WTC11 (cell line): Measurements from ENCODE around the gene GCK. TPM values are rescaled to one million over a fixed set of nuclear protein-coding genes. Genes with fewer than 3 reads are reported as not detected.
A peak's percentile ranks its signal among the peaks of the same experiment; 100 is the strongest.

Experiments used
- ATAC-seq: fragments of 200-7000 bp; cut with Tn5 transposase; 2 replicates; pipeline ENCODE4 v1.10.0; 2021; ENCODE audit warnings: mild to moderate bottlenecking, moderate library complexity
- CTCF ChIA-PET: fragments of 300-600 bp; sonication (Branson Sonifier 250); formaldehyde crosslinking; loops from one replicate; lab custom pipeline; 2021; ENCODE audit warnings: antibody characterized with exemption; lab: Charles Lee
- POLR2A ChIA-PET: fragments of 350-600 bp; sonication (Branson Sonifier 250); formaldehyde crosslinking; loops from one replicate; lab custom pipeline; 2021; ENCODE audit warnings: antibody characterized with exemption; lab: Charles Lee
- DNase-seq: peaks from one replicate; pipeline ENCODE4 v3.0.0; 2021; ENCODE audit warnings: low spot score
- H3K27ac Mint-ChIP-seq: 2 replicates; pipeline ENCODE4 v1.8.0; 2021; ENCODE audit warnings: mixed read lengths
- H3K27me3 Mint-ChIP-seq: 2 replicates; pipeline ENCODE4 v1.8.0; 2021; ENCODE audit warnings: low read depth, mild to moderate bottlenecking, moderate library complexity, mixed read lengths
- H3K36me3 Mint-ChIP-seq: 2 replicates; pipeline ENCODE4 v1.8.0; 2021; ENCODE audit warnings: mixed read lengths
- H3K4me1 Mint-ChIP-seq: 2 replicates; pipeline ENCODE4 v1.8.0; 2022; ENCODE audit warnings: mixed read lengths
- H3K4me3 Mint-ChIP-seq: 2 replicates; pipeline ENCODE4 v1.8.0; 2021; ENCODE audit warnings: mild to moderate bottlenecking, moderate library complexity, mixed read lengths
- H3K9me3 Mint-ChIP-seq: 2 replicates; pipeline ENCODE4 v1.8.0; 2021; ENCODE audit warnings: mixed read lengths
- ATF1 ChIP-seq: sonication (generic); formaldehyde crosslinking; IDR thresholded peaks from 2 replicates; pipeline ENCODE4 v1.8.1; 2023; ENCODE audit warnings: mild to moderate bottlenecking, moderate library complexity, missing genetic modification reagents
- ATF6 ChIP-seq: sonication (generic); formaldehyde crosslinking; IDR thresholded peaks from 2 replicates; pipeline ENCODE4 v1.8.1; 2023; ENCODE audit warnings: mild to moderate bottlenecking, missing genetic modification reagents
- E2F1 ChIP-seq: sonication (generic); formaldehyde crosslinking; IDR thresholded peaks from 2 replicates; pipeline ENCODE4 v1.8.0; 2022; ENCODE audit warnings: mild to moderate bottlenecking, missing genetic modification reagents
- E2F4 ChIP-seq: sonication (generic); formaldehyde crosslinking; IDR thresholded peaks from 2 replicates; pipeline ENCODE4 v1.8.1; 2022; ENCODE audit warnings: low read depth, mild to moderate bottlenecking, moderate library complexity, missing genetic modification reagents, borderline replicate concordance
- EMX1 ChIP-seq: fragments of 250-450 bp; sonication (Bioruptor Pico); IDR thresholded peaks from 2 replicates; pipeline ENCODE4 v1.8.0; 2021; ENCODE audit warnings: mild to moderate bottlenecking
- ETV6 ChIP-seq: sonication (generic); formaldehyde crosslinking; IDR thresholded peaks from 2 replicates; pipeline ENCODE4 v1.8.1; 2022; ENCODE audit warnings: mild to moderate bottlenecking, missing genetic modification reagents
- FOXJ3 ChIP-seq: sonication (generic); formaldehyde crosslinking; IDR thresholded peaks from 2 replicates; pipeline ENCODE4 v1.9.0; 2021; ENCODE audit warnings: missing genetic modification reagents, mild to moderate bottlenecking, borderline replicate concordance
- GABPB1 ChIP-seq: sonication (generic); formaldehyde crosslinking; IDR thresholded peaks from 2 replicates; pipeline ENCODE4 v1.8.1; 2023; ENCODE audit warnings: mild to moderate bottlenecking, missing genetic modification reagents
- GRHL2 ChIP-seq: fragments of 250-450 bp; sonication (Bioruptor Pico); IDR thresholded peaks from 2 replicates; pipeline ENCODE4 v1.8.0; 2022; ENCODE audit warnings: mild to moderate bottlenecking, moderate library complexity; ENCODE audit not compliant: insufficient replicate concordance, severe bottlenecking
- GTF2I ChIP-seq: fragments of 250-450 bp; sonication (Bioruptor Pico); conservative IDR thresholded peaks from 2 replicates; pipeline ENCODE4 v1.4.0; 2021; ENCODE audit warnings: mild to moderate bottlenecking
- HMGA2 ChIP-seq: fragments of 250-450 bp; sonication (Bioruptor Pico); IDR thresholded peaks from 2 replicates; pipeline ENCODE4 v1.4.0; 2021; ENCODE audit warnings: mild to moderate bottlenecking, moderate library complexity
- IRF2 ChIP-seq: sonication (generic); formaldehyde crosslinking; IDR thresholded peaks from 2 replicates; pipeline ENCODE4 v1.8.0; 2022; ENCODE audit warnings: low read depth, missing genetic modification reagents, borderline replicate concordance
- JAZF1 ChIP-seq: fragments of 250-450 bp; sonication (Bioruptor Pico); IDR thresholded peaks from 2 replicates; pipeline ENCODE4 v1.9.0; 2021; ENCODE audit warnings: moderate library complexity, mild to moderate bottlenecking, inconsistent platforms
- NFYB ChIP-seq: sonication (generic); formaldehyde crosslinking; conservative IDR thresholded peaks from 2 replicates; pipeline ENCODE4 v1.8.0; 2022; ENCODE audit warnings: low read depth, missing genetic modification reagents
- NR1H2 ChIP-seq: sonication (generic); formaldehyde crosslinking; IDR thresholded peaks from 2 replicates; pipeline ENCODE4 v1.9.0; 2021; ENCODE audit warnings: mild to moderate bottlenecking, moderate library complexity, missing genetic modification reagents
- SMAD4 ChIP-seq: sonication (generic); formaldehyde crosslinking; IDR thresholded peaks from 2 replicates; pipeline ENCODE4 v1.8.0; 2022; ENCODE audit warnings: mild to moderate bottlenecking, missing genetic modification reagents
- TCF7 ChIP-seq: sonication (generic); formaldehyde crosslinking; IDR thresholded peaks from 2 replicates; pipeline ENCODE4 v1.8.0; 2022; ENCODE audit warnings: mild to moderate bottlenecking, low read depth, missing genetic modification reagents, moderate library complexity
- ZNF138 ChIP-seq: sonication (generic); formaldehyde crosslinking; conservative IDR thresholded peaks from 2 replicates; pipeline ENCODE4 v1.8.1; 2022; ENCODE audit warnings: mild to moderate bottlenecking, moderate library complexity, missing genetic modification reagents
- ZNF219 ChIP-seq: sonication (generic); formaldehyde crosslinking; IDR thresholded peaks from 2 replicates; pipeline ENCODE4 v1.8.0; 2023; ENCODE audit warnings: missing genetic modification reagents, mild to moderate bottlenecking, borderline replicate concordance
- ZNF671 ChIP-seq: fragments of 250-450 bp; sonication (Bioruptor Pico); IDR thresholded peaks from 2 replicates; pipeline ENCODE4 v1.8.0; 2021; ENCODE audit warnings: mild to moderate bottlenecking
- total RNA-seq: library from RNA; stranded (reverse); gene quantifications from 3 replicates; pipeline ENCODE4 v1.2.3, GENCODE V29; 2021
- TF ChIP-seq, protein P1 (sequence below): fragments of 250-450 bp; sonication (Bioruptor Pico); IDR thresholded peaks from 2 replicates; pipeline ENCODE4 v1.9.0; 2021; ENCODE audit warnings: mild to moderate bottlenecking
- TF ChIP-seq, protein P2 (sequence below): sonication (generic); formaldehyde crosslinking; IDR thresholded peaks from 2 replicates; pipeline ENCODE4 v1.8.0; 2022; ENCODE audit warnings: mild to moderate bottlenecking, missing genetic modification reagents
- TF ChIP-seq, protein P3 (sequence below): sonication (generic); formaldehyde crosslinking; IDR thresholded peaks from 2 replicates; pipeline ENCODE4 v1.8.0; 2023; ENCODE audit warnings: mild to moderate bottlenecking, missing genetic modification reagents

Gene GCK
- total RNA-seq, 1 experiment from 2014 or later = 3.3 TPM

DNA sequence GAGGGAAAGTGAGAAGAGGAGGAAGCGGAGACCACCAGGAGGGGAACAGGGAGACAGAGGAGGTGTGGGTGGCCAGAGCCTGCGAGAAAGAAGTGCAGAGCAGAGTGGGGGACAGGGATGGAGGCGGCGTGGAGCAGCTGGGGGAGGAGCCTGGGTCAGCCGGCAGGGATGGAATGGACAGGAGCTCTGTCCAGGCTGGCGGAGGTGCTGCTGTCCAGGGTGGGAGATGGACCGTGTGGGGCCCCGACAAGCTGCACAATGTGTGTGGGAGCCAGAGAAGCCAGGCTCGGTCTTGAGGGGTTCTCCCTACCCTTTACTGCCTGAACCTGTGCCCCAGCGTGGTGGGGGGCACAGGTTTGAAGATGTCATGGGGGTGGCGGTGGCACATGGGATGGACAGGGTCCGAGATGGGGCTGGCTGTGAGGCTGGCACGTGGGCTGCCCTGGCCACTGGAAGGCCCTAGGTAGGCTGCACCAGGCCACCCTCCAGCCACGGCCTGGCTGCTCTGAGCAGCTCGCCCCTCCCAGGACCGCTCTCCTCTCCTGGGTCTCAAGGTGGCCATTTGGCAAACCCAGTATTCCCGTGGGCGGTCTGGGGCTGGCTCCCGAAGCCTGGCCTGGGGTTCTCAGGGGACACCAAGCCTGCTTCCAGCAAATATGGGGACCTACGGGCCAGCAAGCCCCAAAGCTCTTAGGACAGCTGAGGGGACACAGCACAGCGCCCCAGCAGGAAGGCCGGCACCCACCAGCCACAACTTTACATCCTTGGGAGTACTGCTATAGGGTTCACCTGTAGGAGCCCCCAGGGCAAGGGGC lies 43.9 kb upstream of the GCK start:
- H3K9me3 Mint-ChIP-seq = no peaks in the 10 kb centered on the region
- H3K27ac Mint-ChIP-seq = peak overlapping the region; percentile 21; the same call in 1 of the 2 replicates
- no peaks in the 10 kb centered on the region for H3K27me3 Mint-ChIP-seq
- TF ChIP-seq GTF2I (CRISPR knock-in tag) = no peak
- no peak for TF ChIP-seq SMAD4 (CRISPR knock-in tag)
- TF ChIP-seq ZNF219 = no peak
- TF ChIP-seq JAZF1 = no peak
- TF ChIP-seq, protein P1, sequence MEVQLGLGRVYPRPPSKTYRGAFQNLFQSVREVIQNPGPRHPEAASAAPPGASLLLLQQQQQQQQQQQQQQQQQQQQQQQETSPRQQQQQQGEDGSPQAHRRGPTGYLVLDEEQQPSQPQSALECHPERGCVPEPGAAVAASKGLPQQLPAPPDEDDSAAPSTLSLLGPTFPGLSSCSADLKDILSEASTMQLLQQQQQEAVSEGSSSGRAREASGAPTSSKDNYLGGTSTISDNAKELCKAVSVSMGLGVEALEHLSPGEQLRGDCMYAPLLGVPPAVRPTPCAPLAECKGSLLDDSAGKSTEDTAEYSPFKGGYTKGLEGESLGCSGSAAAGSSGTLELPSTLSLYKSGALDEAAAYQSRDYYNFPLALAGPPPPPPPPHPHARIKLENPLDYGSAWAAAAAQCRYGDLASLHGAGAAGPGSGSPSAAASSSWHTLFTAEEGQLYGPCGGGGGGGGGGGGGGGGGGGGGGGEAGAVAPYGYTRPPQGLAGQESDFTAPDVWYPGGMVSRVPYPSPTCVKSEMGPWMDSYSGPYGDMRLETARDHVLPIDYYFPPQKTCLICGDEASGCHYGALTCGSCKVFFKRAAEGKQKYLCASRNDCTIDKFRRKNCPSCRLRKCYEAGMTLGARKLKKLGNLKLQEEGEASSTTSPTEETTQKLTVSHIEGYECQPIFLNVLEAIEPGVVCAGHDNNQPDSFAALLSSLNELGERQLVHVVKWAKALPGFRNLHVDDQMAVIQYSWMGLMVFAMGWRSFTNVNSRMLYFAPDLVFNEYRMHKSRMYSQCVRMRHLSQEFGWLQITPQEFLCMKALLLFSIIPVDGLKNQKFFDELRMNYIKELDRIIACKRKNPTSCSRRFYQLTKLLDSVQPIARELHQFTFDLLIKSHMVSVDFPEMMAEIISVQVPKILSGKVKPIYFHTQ (CRISPR knock-in tag) = no peak
- TF ChIP-seq ATF6 (CRISPR knock-in tag) = no peak
- TF ChIP-seq GRHL2 (CRISPR knock-in tag) = no peak
- TF ChIP-seq, protein P2, sequence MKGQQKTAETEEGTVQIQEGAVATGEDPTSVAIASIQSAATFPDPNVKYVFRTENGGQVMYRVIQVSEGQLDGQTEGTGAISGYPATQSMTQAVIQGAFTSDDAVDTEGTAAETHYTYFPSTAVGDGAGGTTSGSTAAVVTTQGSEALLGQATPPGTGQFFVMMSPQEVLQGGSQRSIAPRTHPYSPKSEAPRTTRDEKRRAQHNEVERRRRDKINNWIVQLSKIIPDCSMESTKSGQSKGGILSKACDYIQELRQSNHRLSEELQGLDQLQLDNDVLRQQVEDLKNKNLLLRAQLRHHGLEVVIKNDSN (CRISPR knock-in tag) = no peak
- TF ChIP-seq ETV6 (CRISPR knock-in tag) = no peak
- TF ChIP-seq EMX1 (CRISPR knock-in tag) = no peak
- TF ChIP-seq GABPB1 (CRISPR knock-in tag) = no peak
- no peak for TF ChIP-seq ZNF138 (CRISPR knock-in tag)
- TF ChIP-seq ZNF671 = no peak
- no peak for TF ChIP-seq E2F4 (CRISPR knock-in tag)
- TF ChIP-seq HMGA2 (CRISPR knock-in tag) = no peak
- TF ChIP-seq FOXJ3 = no peak
- TF ChIP-seq, all 79 proteins: peak for 0
- Mint-ChIP-seq H3K4me3 (no peak overlapping the region), H3K4me1 (no peaks in the 10 kb centered on the region), H3K36me3 (no peaks in the 10 kb centered on the region)
- no peak for ATAC-seq
- ChIA-PET CTCF (interaction anchor here (0.5 to 1.5 kb wide), 4 partner anchors 8 to 19 kb away, joined by 3 to 6 read pairs (median 4); no protein-coding TSS in a partner anchor), POLR2A (no interaction called here)
- no peak for DNase-seq

GRCh38 chr7:44232396-44232795 lies 43.2 kb upstream of the GCK start:
- POLR2A ChIA-PET = no interaction called here
- Mint-ChIP-seq H3K36me3 (no peaks in the 10 kb centered on the region), H3K9me3 (no peaks in the 10 kb centered on the region), H3K27me3 (no peaks in the 10 kb centered on the region), H3K27ac (peak overlapping the region; percentile 21; the same call in 1 of the 2 replicates), H3K4me1 (no peaks in the 10 kb centered on the region), H3K4me3 (no peak overlapping the region)
- CTCF ChIA-PET = interaction anchor here (0.5 to 1.7 kb wide), 4 partner anchors 8 to 18 kb away, joined by 3 to 9 read pairs (median 3); no protein-coding TSS in a partner anchor
- DNase-seq (no peak), ATAC-seq (no peak; the same call in 1 of the 2 replicates)
- TF ChIP-seq IRF2 (CRISPR knock-in tag) (no peak), NR1H2 (CRISPR knock-in tag) (no peak), ATF1 (no peak), NFYB (CRISPR knock-in tag) (no peak), E2F1 (CRISPR knock-in tag) (no peak), SMAD4 (CRISPR knock-in tag) (no peak), TCF7 (CRISPR knock-in tag) (no peak), E2F4 (CRISPR knock-in tag) (no peak)
- TF ChIP-seq, protein P3, sequence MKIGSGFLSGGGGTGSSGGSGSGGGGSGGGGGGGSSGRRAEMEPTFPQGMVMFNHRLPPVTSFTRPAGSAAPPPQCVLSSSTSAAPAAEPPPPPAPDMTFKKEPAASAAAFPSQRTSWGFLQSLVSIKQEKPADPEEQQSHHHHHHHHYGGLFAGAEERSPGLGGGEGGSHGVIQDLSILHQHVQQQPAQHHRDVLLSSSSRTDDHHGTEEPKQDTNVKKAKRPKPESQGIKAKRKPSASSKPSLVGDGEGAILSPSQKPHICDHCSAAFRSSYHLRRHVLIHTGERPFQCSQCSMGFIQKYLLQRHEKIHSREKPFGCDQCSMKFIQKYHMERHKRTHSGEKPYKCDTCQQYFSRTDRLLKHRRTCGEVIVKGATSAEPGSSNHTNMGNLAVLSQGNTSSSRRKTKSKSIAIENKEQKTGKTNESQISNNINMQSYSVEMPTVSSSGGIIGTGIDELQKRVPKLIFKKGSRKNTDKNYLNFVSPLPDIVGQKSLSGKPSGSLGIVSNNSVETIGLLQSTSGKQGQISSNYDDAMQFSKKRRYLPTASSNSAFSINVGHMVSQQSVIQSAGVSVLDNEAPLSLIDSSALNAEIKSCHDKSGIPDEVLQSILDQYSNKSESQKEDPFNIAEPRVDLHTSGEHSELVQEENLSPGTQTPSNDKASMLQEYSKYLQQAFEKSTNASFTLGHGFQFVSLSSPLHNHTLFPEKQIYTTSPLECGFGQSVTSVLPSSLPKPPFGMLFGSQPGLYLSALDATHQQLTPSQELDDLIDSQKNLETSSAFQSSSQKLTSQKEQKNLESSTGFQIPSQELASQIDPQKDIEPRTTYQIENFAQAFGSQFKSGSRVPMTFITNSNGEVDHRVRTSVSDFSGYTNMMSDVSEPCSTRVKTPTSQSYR (CRISPR knock-in tag) = no peak
